ENCODE measurements around the gene SLC36A2. TPM values are rescaled to one million over a fixed set of nuclear protein-coding genes. Genes with fewer than 3 reads are reported as not detected.

Gene SLC36A2
- total and polyA plus RNA-seq, 10 donors = 0.02 TPM; not detected in 9

Other genes starting within 250 kb of the SLC36A2 start
- 100 to 1,000 TPM; 142 to 295 (median 210) TPM for gene ANXA6, start 189.8 kb downstream of the SLC36A2 start, total RNA-seq
- gene ANXA6, start 189.8 kb downstream of the SLC36A2 start, polyA plus RNA-seq = 100 to 1,000 TPM; 141 to 186 (median 155) TPM
- gene CCDC69, start 123.5 kb downstream of the SLC36A2 start, total RNA-seq = 100 to 1,000 TPM in 4 of 7 donors, 10 to 100 TPM in 3; 68.4 to 145 (median 106) TPM
- gene CCDC69, start 123.5 kb downstream of the SLC36A2 start, polyA plus RNA-seq = 10 to 100 TPM; 37.7 to 90.3 (median 39.3) TPM
- gene GM2A, start 94.4 kb downstream of the SLC36A2 start, total RNA-seq = 10 to 100 TPM; 54.7 to 95.7 (median 73.7) TPM
- 10 to 100 TPM; 31.6 to 86.2 (median 48.4) TPM for gene GM2A, start 94.4 kb downstream of the SLC36A2 start, polyA plus RNA-seq
- not detected for gene SLC36A3, start 43.8 kb downstream of the SLC36A2 start, total RNA-seq
- gene SLC36A3, start 43.8 kb downstream of the SLC36A2 start, polyA plus RNA-seq = not detected
- gene SLC36A1, start 100.0 kb upstream of the SLC36A2 start, total RNA-seq = 10 to 100 TPM; 13.4 to 29.6 (median 20.9) TPM
- gene SLC36A1, start 100.0 kb upstream of the SLC36A2 start, polyA plus RNA-seq = 1 to 10 TPM; 1.7 to 3.6 (median 2.0) TPM
- gene FAT2, start 243.8 kb upstream of the SLC36A2 start, total RNA-seq = under 1 TPM in 6 of 7 donors, not detected in 1; under 0.01 to 0.13 (median 0.07) TPM
- gene FAT2, start 243.8 kb upstream of the SLC36A2 start, polyA plus RNA-seq = under 1 TPM; under 0.01 to 0.06 (median 0.02) TPM

Measured in spleen (tissue), 10 donors.